ENCODE results near the gene OR6B2.
"Not testable (repeated sequence)": the region's sequence is repeated elsewhere in the genome, so short reads cannot be mapped to it uniquely, and the experiment has no call there.

Gene OR6B2
- total RNA-seq, result 0 reads per million in 3 experiments

GRCh38 chr2:240030379-240031094, at the start of gene OR6B2:
OR6B2 (minus strand) TSS chr2:240030429; CDS start chr2:240030429, 0 bp downstream.
- no peak for DNase-seq

GRCh38 chr2:240078631-240079030, 48.4 kb upstream of the OR6B2 start:
- DNase-seq, result no peak

GRCh38 chr2:240077442-240077841, 47.2 kb upstream of the OR6B2 start:
- no peak for DNase-seq

- DNase-seq, result no peak
These were observed 44.3 kb upstream of the OR6B2 start for GRCh38 chr2:240074545-240074944.

GRCh38 chr2:240070907-240071306, 40.7 kb upstream of the OR6B2 start:
- no peak for DNase-seq

GRCh38 chr2:240069829-240070228, 39.6 kb upstream of the OR6B2 start:
- no peak for DNase-seq

- no peak for DNase-seq
These were observed 38.0 kb upstream of the OR6B2 start for GRCh38 chr2:240068193-240068592.

GRCh38 chr2:240066489-240066888, 36.3 kb upstream of the OR6B2 start:
- no peak for DNase-seq

- no peak for DNase-seq
These were observed 34.7 kb upstream of the OR6B2 start for GRCh38 chr2:240064898-240065297.

GRCh38 chr2:240060977-240061591, 30.9 kb upstream of the OR6B2 start:
- DNase-seq, result peak; percentile 37

- DNase-seq, result no peak
These were observed 26.4 kb upstream of the OR6B2 start for GRCh38 chr2:240056678-240057077.

- DNase-seq, result no peak
These were observed 25.1 kb upstream of the OR6B2 start for GRCh38 chr2:240055177-240055917.

- DNase-seq, result no peak
These were observed 23.2 kb upstream of the OR6B2 start, which contains the start of gene OR6B3 for GRCh38 chr2:240053173-240054155. OR6B3 (minus strand) TSS chr2:240053521.

GRCh38 chr2:240052524-240052923, 22.3 kb upstream of the OR6B2 start:
- DNase-seq, result no peak

- no peak for DNase-seq
These were observed 21.5 kb upstream of the OR6B2 start for GRCh38 chr2:240051697-240052096.

GRCh38 chr2:240050278-240050677, 20.0 kb upstream of the OR6B2 start:
- DNase-seq, result no peak

GRCh38 chr2:240048237-240048636, 18.0 kb upstream of the OR6B2 start:
- no peak for DNase-seq

GRCh38 chr2:240045098-240045497, 14.9 kb upstream of the OR6B2 start:
- DNase-seq, result no peak

- DNase-seq, result not testable (repeated sequence)
These were observed 13.9 kb upstream of the OR6B2 start for GRCh38 chr2:240044096-240044495.

GRCh38 chr2:240043279-240043989, 13.2 kb upstream of the OR6B2 start:
- no peak for DNase-seq

- no peak for DNase-seq
These were observed 12.5 kb upstream of the OR6B2 start for GRCh38 chr2:240042740-240043139.

- DNase-seq, result no peak
These were observed 11.1 kb upstream of the OR6B2 start for GRCh38 chr2:240041363-240041762.
